ENCODE data around the gene MGMT. TPM values are rescaled to one million over a fixed set of nuclear protein-coding genes. Genes with fewer than 3 reads are reported as not detected.

Gene MGMT
- total RNA-seq, 1 donor from 2014 or later, result 29.7 TPM

DNA sequence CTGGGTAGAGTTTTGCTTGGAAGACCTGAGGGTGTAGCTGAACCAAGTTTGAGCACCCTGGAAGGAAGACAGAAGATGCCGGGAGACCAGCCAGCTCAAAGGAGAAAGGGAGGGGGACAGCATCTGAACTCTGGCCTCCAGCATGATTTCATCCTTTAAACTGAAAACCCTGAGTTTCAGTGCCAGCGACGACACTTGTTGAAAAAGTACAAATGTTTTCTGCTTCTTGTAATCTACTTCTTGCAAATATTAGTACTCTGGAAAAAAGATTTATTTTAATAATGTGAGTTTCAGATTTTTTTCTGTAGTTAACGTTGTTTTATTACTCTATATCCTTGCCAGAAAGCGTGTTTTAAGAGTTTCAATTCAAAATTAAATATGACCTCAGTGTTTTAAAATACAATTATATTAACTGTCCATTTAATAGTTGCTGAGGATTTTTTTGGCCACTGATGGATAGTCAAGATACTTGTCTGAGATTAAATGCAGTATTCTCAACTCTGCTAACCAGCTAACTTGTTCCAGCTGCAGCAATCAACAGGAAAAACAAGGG lies 227.7 kb downstream of the MGMT start:
- H3K9ac ChIP-seq (ENCODE audit: low read depth in 1 of 3, low read length in 3 of 3), result no peak overlapping the region
- H3K9me3 ChIP-seq (ENCODE audit: control insufficient read depth in 3 of 3, low read length in 3 of 3), result no peaks in the 10 kb centered on the region
- no peak overlapping the region for H3K27ac ChIP-seq (ENCODE audit: low read depth, low read length)
- H3K4me3 ChIP-seq (ENCODE audit: low read length in 3 of 3), result no peak overlapping the region
- H3K36me3 ChIP-seq (ENCODE audit: control insufficient read depth in 3 of 3, insufficient read depth in 3 of 3, low read length in 3 of 3), result no peaks in the 10 kb centered on the region
- no peaks in the 10 kb centered on the region for H3K27me3 ChIP-seq (ENCODE audit: control insufficient read depth in 3 of 3, insufficient read depth in 3 of 3, low read length in 3 of 3)
- H3K4me1 ChIP-seq (ENCODE audit: control insufficient read depth in 3 of 3, insufficient read depth in 3 of 3, low read length in 3 of 3), result peaks cover 12 to 23% (median 14%) of the 10 kb centered on the region in 3 donors

DNA sequence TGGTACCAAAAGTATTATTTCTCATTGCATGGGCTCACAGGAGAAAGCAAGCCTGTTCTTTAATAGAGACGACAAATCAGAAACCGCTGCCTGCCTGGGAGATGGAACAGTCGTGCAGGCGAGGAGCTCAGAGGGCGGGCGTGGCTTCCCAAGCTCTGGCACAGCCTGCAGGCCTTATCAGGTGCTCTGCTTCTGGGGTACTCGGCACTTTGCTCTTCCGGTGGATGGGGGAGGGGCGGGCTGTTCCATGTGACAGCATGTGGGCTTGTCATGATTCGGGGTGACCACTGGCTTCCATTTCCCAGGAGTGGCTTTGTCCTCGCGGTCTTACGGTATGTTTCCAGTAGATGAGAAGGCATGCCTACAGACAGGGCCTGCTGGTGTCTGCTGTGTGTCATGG lies 228.6 kb downstream of the MGMT start:
- H3K4me1 ChIP-seq (ENCODE audit: control insufficient read depth in 3 of 3, insufficient read depth in 3 of 3, low read length in 3 of 3), result peaks cover 8 to 18% (median 10%) of the 10 kb centered on the region in 3 donors
- no peak overlapping the region for H3K9ac ChIP-seq (ENCODE audit: low read depth in 1 of 3, low read length in 3 of 3)
- no peak overlapping the region for H3K4me3 ChIP-seq (ENCODE audit: low read length in 3 of 3)
- no peak overlapping the region for H3K27ac ChIP-seq (ENCODE audit: low read depth, low read length)
- no peaks in the 10 kb centered on the region for H3K27me3 ChIP-seq (ENCODE audit: control insufficient read depth in 3 of 3, insufficient read depth in 3 of 3, low read length in 3 of 3)
- no peaks in the 10 kb centered on the region for H3K36me3 ChIP-seq (ENCODE audit: control insufficient read depth in 3 of 3, insufficient read depth in 3 of 3, low read length in 3 of 3)
- H3K9me3 ChIP-seq (ENCODE audit: control insufficient read depth in 3 of 3, low read length in 3 of 3), result no peaks in the 10 kb centered on the region

- Histone ChIP-seq H3K4me1 (ENCODE audit: control insufficient read depth in 3 of 3, insufficient read depth in 3 of 3, low read length in 3 of 3) (peaks cover 3 to 18% (median 8%) of the 10 kb centered on the region in 3 donors), H3K27me3 (ENCODE audit: control insufficient read depth in 3 of 3, insufficient read depth in 3 of 3, low read length in 3 of 3) (no peaks in the 10 kb centered on the region), H3K9me3 (ENCODE audit: control insufficient read depth in 3 of 3, low read length in 3 of 3) (no peaks in the 10 kb centered on the region), H3K36me3 (ENCODE audit: control insufficient read depth in 3 of 3, insufficient read depth in 3 of 3, low read length in 3 of 3) (peaks cover 0 to 2% (median 0%) of the 10 kb centered on the region in 3 donors), H3K9ac (ENCODE audit: low read depth in 1 of 3, low read length in 3 of 3) (no peak overlapping the region), H3K27ac (ENCODE audit: low read depth, low read length) (no peak overlapping the region), H3K4me3 (ENCODE audit: low read length in 3 of 3) (no peak overlapping the region)
Measured at GRCh38 chr10:129696636-129697035, 229.6 kb downstream of the MGMT start.

DNA sequence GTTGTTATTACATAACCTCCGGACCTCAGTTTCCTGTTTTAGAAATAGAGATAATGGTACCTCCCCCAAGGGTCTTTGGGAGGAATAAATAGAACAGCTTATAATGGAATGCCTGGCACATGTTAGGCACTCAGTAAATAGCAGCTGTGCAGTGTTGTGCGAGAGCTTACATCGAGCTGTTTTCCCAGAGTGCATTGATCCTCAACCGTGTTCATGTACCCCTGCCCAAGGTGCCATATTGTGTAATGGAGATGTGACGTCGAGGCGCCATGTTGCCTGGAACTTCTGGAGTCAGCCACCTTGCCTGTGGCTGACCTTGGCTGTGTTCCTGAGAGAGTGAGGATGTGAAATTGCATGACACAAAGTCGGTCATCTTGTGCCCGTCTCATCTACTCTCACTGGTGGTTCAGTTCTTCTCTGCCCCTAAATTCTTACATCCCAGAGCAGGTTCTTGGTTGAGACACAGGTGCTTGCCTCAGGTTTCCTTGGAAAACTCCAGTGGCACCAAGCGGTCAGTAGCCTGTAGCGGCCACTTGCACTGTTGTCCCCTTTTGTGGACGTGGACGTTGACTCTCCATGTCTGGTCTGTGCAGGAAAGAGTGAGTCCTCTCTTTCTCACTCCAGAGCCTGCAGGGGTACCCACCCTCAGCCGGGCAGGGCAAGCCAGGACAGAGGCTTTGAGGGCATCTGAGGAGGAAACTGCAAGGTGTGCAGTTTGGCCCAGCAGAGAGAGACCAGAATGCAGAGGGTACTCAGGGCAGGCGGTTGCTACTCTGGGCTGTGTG lies 230.6 kb downstream of the MGMT start:
- no peaks in the 10 kb centered on the region for H3K27me3 ChIP-seq (ENCODE audit: control insufficient read depth in 3 of 3, insufficient read depth in 3 of 3, low read length in 3 of 3)
- no peak overlapping the region for H3K27ac ChIP-seq (ENCODE audit: low read depth, low read length)
- H3K4me3 ChIP-seq (ENCODE audit: low read length in 3 of 3), result no peak overlapping the region
- H3K4me1 ChIP-seq (ENCODE audit: control insufficient read depth in 3 of 3, insufficient read depth in 3 of 3, low read length in 3 of 3), result peaks cover 3 to 18% (median 8%) of the 10 kb centered on the region in 3 donors
- H3K9me3 ChIP-seq (ENCODE audit: control insufficient read depth in 3 of 3, low read length in 3 of 3), result no peaks in the 10 kb centered on the region
- H3K36me3 ChIP-seq (ENCODE audit: control insufficient read depth in 3 of 3, insufficient read depth in 3 of 3, low read length in 3 of 3), result peaks cover 0 to 2% (median 0%) of the 10 kb centered on the region in 3 donors
- no peak overlapping the region for H3K9ac ChIP-seq (ENCODE audit: low read depth in 1 of 3, low read length in 3 of 3)

GRCh38 chr10:129699722-129700340 lies 232.8 kb downstream of the MGMT start:
- Histone ChIP-seq H3K9ac (ENCODE audit: low read depth in 1 of 3, low read length in 3 of 3) (no peak overlapping the region), H3K4me1 (ENCODE audit: control insufficient read depth in 3 of 3, insufficient read depth in 3 of 3, low read length in 3 of 3) (peaks cover 0 to 11% (median 3%) of the 10 kb centered on the region in 3 donors), H3K4me3 (ENCODE audit: low read length in 3 of 3) (no peak overlapping the region), H3K27ac (ENCODE audit: low read depth, low read length) (no peak overlapping the region), H3K9me3 (ENCODE audit: control insufficient read depth in 3 of 3, low read length in 3 of 3) (no peaks in the 10 kb centered on the region), H3K36me3 (ENCODE audit: control insufficient read depth in 3 of 3, insufficient read depth in 3 of 3, low read length in 3 of 3) (peaks cover 0 to 3% (median 0%) of the 10 kb centered on the region in 3 donors), H3K27me3 (ENCODE audit: control insufficient read depth in 3 of 3, insufficient read depth in 3 of 3, low read length in 3 of 3) (no peaks in the 10 kb centered on the region)

DNA sequence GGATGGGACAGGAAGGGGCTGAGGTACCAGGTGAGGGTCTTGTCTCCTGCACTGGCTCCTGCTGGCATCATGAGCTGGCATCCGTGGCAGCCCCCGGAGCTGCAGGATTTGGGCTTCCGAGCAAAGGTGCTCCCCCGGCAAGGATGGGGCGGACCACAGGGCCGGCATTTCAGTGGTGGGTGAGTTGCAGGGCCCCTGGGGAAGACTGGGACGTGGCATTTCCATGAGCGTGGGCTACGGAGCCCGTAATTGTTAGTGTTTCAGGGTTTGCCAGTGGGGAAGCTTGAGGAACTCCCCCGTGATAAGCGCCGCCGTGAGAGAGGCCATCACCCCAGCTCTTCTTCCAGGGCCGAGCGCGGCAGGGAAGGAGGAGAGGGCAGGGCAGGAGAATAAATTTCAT lies 235.6 kb downstream of the MGMT start:
- H3K4me3 ChIP-seq (ENCODE audit: low read length in 3 of 3), result no peak overlapping the region
- no peaks in the 10 kb centered on the region for H3K27me3 ChIP-seq (ENCODE audit: control insufficient read depth in 3 of 3, insufficient read depth in 3 of 3, low read length in 3 of 3)
- H3K36me3 ChIP-seq (ENCODE audit: control insufficient read depth in 3 of 3, insufficient read depth in 3 of 3, low read length in 3 of 3), result peaks cover 0 to 4% (median 0%) of the 10 kb centered on the region in 3 donors
- H3K27ac ChIP-seq (ENCODE audit: low read depth, low read length), result no peak overlapping the region
- H3K9me3 ChIP-seq (ENCODE audit: control insufficient read depth in 3 of 3, low read length in 3 of 3), result no peaks in the 10 kb centered on the region
- H3K9ac ChIP-seq (ENCODE audit: low read depth in 1 of 3, low read length in 3 of 3), result no peak overlapping the region
- H3K4me1 ChIP-seq (ENCODE audit: control insufficient read depth in 3 of 3, insufficient read depth in 3 of 3, low read length in 3 of 3), result peaks cover under 1 to 7% (median 2%) of the 10 kb centered on the region in 3 donors

DNA sequence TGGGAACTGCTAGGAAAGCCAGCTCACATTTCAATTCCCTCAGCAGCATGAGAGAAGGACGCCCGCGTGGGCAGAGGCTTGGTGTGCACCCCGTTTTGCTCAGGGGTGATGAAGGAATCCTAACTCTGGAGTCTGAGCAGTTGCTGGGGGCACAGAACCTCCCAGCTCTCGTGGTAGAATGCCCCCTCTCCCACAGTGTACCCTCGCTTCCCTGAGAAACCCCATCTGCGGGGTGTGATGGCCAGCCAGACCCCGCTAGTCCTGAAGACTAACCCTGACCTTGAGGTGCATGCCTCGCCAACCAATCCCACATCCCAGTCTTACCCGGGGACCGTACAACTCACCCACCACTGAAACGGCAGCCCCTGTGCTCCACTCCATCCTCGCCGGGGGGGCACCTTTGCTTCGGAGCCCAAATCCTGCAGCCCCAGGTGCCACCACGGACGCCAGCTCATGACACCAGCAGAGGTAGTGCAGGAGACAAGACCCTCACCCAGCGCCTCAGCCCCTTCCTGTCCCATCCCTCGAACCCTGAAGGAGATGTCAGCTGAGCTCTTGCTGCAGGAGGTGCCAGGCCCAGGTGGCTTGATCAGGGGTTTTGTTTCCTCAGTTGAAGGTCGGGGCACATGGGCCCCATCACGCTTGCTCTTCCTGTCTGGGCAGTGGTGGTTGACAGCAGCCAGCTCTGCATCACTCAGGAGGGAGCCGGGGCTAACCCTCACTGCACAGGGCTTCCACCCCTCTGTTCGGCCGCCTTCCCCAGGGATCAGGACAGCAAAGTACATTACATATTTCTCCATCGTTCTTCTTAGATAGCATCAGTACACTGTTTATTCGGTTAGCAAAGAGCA lies 236.5 kb downstream of the MGMT start:
- Histone ChIP-seq H3K27ac (ENCODE audit: low read depth, low read length) (no peak overlapping the region), H3K27me3 (ENCODE audit: control insufficient read depth in 3 of 3, insufficient read depth in 3 of 3, low read length in 3 of 3) (no peaks in the 10 kb centered on the region), H3K9me3 (ENCODE audit: control insufficient read depth in 3 of 3, low read length in 3 of 3) (no peaks in the 10 kb centered on the region), H3K4me3 (ENCODE audit: low read length in 3 of 3) (no peak overlapping the region), H3K4me1 (ENCODE audit: control insufficient read depth in 3 of 3, insufficient read depth in 3 of 3, low read length in 3 of 3) (peaks cover 4 to 14% (median 9%) of the 10 kb centered on the region in 3 donors), H3K9ac (ENCODE audit: low read depth in 1 of 3, low read length in 3 of 3) (no peak overlapping the region), H3K36me3 (ENCODE audit: control insufficient read depth in 3 of 3, insufficient read depth in 3 of 3, low read length in 3 of 3) (peaks cover 0 to 4% (median 0%) of the 10 kb centered on the region in 3 donors)

DNA sequence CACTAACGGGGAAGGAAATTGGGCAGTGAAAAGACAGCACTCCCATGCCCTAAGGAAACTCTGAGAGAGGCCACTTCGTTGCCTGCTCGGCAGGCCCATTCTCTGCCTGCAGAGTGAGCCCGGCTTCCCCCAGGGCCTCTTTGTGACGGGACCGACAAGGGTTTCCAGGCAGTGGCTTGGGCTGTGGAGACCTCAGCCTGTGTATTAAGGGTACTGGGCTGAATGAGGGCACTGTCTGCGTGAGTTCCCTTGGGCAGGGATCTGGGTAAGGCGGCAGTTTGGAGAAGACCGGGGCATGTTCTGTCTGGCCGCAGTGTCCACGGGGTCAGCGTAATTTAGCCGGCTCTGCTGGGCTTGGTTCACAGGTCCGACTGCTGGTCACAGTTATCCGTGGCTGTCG lies 237.2 kb downstream of the MGMT start:
- peaks cover 0 to 4% (median 0%) of the 10 kb centered on the region in 3 donors for H3K36me3 ChIP-seq (ENCODE audit: control insufficient read depth in 3 of 3, insufficient read depth in 3 of 3, low read length in 3 of 3)
- H3K27me3 ChIP-seq (ENCODE audit: control insufficient read depth in 3 of 3, insufficient read depth in 3 of 3, low read length in 3 of 3), result no peaks in the 10 kb centered on the region
- peaks cover 4 to 14% (median 9%) of the 10 kb centered on the region in 3 donors for H3K4me1 ChIP-seq (ENCODE audit: control insufficient read depth in 3 of 3, insufficient read depth in 3 of 3, low read length in 3 of 3)
- H3K9ac ChIP-seq (ENCODE audit: low read depth in 1 of 3, low read length in 3 of 3), result no peak overlapping the region
- no peaks in the 10 kb centered on the region for H3K9me3 ChIP-seq (ENCODE audit: control insufficient read depth in 3 of 3, low read length in 3 of 3)
- H3K4me3 ChIP-seq (ENCODE audit: low read length in 3 of 3), result no peak overlapping the region
- no peak overlapping the region for H3K27ac ChIP-seq (ENCODE audit: low read depth, low read length)

DNA sequence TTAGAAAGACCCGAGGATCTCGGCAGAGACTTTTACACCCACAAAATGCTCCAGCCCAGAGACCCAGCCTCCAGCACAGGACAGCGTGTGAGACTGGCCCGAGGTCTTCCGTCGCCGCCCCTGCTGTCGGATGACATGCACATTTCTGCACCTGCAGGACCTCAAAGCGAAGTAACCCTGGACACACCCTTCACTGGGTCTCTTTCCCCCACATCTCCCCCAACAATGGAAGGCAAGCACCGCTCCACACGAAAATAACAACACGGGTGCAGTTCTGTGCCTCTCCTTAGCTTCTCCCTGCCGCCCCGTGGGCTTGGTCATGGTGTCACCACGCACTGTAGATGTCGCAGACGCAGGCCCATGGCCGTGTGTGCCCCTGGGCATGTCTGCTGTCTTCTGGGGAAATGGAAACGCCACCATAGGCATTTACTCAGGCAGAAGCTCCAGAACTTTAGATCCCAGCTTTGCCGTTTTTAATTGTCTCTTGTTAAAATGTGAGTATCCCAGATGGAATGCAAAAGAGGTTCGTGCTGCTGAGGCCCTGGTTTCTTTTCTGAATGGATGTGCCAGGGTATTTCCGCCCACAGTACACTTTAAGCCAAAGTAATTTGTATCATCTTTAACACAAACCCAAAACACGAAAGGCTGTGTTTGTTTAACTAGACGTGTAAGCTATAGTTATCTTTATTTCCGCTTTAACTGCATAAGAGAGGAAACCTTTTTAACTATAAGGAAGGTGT lies 237.9 kb downstream of the MGMT start:
- no peaks in the 10 kb centered on the region for H3K27me3 ChIP-seq (ENCODE audit: control insufficient read depth in 3 of 3, insufficient read depth in 3 of 3, low read length in 3 of 3)
- no peaks in the 10 kb centered on the region for H3K9me3 ChIP-seq (ENCODE audit: control insufficient read depth in 3 of 3, low read length in 3 of 3)
- H3K4me1 ChIP-seq (ENCODE audit: control insufficient read depth in 3 of 3, insufficient read depth in 3 of 3, low read length in 3 of 3), result peaks cover 4 to 14% (median 9%) of the 10 kb centered on the region in 3 donors
- H3K9ac ChIP-seq (ENCODE audit: low read depth in 1 of 3, low read length in 3 of 3), result no peak overlapping the region
- peaks cover 0 to 6% (median 0%) of the 10 kb centered on the region in 3 donors for H3K36me3 ChIP-seq (ENCODE audit: control insufficient read depth in 3 of 3, insufficient read depth in 3 of 3, low read length in 3 of 3)
- H3K4me3 ChIP-seq (ENCODE audit: low read length in 3 of 3), result no peak overlapping the region
- H3K27ac ChIP-seq (ENCODE audit: low read depth, low read length), result no peak overlapping the region

Data from skeletal muscle tissue (tissue), 4 donors.